Activated CD4-positive, alpha-beta memory T cell treated with anti-CD3 and anti-CD28 coated beads, Interleukin-2, amount 10 ng/mL, durations not matched to agents 7 days and 5 days (primary cell): ENCODE data around the gene NME3. TPM values are rescaled to one million over a fixed set of nuclear protein-coding genes. Genes with fewer than 3 reads are reported as not detected.
A peak's percentile ranks its signal among the peaks of the same experiment; 100 is the strongest.

ENCODE experiments used
- CTCF ChIA-PET: fragments of 350-600 bp; sonication (Branson Sonifier 250); formaldehyde crosslinking; loops from one replicate; lab custom pipeline; 2021; ENCODE audit warnings: antibody characterized with exemption, inconsistent platforms; lab: Charles Lee
- POLR2A ChIA-PET: fragments of 350-600 bp; sonication (Branson Sonifier 250); formaldehyde crosslinking; loops from one replicate; lab custom pipeline; 2021; ENCODE audit warnings: antibody characterized with exemption; lab: Charles Lee
- DNase-seq: peaks from one replicate; pipeline ENCODE4 v3.0.0-alpha.2; 2020
- H3K27ac Mint-ChIP-seq: one replicate; pipeline ENCODE4 v1.8.0; 2021; ENCODE audit warnings: mild to moderate bottlenecking, mixed read lengths
- H3K27me3 Mint-ChIP-seq: one replicate; pipeline ENCODE4 v1.8.0; 2021; ENCODE audit warnings: mixed read lengths
- H3K36me3 Mint-ChIP-seq: one replicate; pipeline ENCODE4 v1.8.0; 2021; ENCODE audit warnings: low read depth, mixed read lengths
- H3K4me1 Mint-ChIP-seq: one replicate; pipeline ENCODE4 v1.8.0; 2021; ENCODE audit warnings: mixed read lengths
- H3K4me3 Mint-ChIP-seq: one replicate; pipeline ENCODE4 v1.8.0; 2021; ENCODE audit warnings: mild to moderate bottlenecking, mixed read lengths
- H3K9me3 Mint-ChIP-seq: one replicate; pipeline ENCODE4 v1.8.0; 2021; ENCODE audit warnings: mixed read lengths
- total RNA-seq, 2 experiments: library from RNA; stranded (reverse); gene quantifications; one replicate each; pipeline ENCODE4 v1.2.3, GENCODE V29; 2021

Gene NME3
- total RNA-seq, 2 experiments from 2014 or later: 48.0 to 52.0 TPM

DNA sequence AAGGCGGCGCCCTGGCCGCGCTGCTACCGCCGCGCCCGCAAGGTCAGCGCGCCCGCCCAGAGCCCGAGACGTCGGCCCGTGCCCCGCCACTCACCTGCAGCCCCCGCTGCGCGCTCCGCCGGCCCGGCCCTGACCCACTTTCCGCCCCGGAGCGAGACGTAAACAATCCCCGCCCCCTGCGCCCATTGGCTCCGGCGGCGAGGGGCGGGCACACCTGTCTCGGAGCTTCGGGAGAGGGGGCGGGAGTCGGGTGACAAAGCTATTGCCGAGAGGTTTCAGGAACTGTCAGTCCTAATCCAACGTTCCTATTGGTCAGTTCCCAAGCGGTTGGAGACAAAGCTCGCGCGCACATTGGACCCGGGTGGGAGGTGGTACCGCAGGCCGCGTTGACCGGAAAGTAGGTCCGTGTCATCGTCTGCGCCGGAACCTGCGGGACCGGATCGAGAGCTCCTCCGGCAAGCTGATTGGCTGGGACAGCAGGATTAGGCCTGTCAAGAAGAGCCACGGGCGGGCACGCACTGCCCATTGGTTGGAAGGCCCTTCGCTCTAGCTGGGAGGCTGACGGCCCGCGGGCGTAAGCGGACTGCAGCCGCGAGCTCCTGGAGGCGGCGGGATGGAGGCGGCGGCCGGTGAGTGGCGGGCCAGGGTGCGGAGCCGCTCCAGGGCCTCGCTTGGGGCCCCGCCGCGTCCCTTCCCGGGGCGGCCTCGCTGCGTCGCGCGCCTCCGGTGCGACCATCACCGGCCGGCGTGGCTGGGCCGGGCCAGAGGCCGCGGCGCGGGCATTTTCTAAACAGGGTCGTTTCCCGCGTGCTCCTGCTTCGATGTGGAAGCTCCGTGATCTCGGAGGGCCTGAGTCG lies 11.3 kb upstream of the NME3 start, which contains the start of the genes NUBP2 and SPSB3:
Gene NUBP2, plus strand, starts transcription at position 553 of the 857 bp plus-strand sequence. Its CDS starts 61 bp downstream, at position 614.
Gene SPSB3, minus strand, starts transcription at position 164 of the 857 bp plus-strand sequence. CDS start 1,088 bp downstream, outside the sequence.
- Mint-ChIP-seq H3K27me3 (no peaks in the 10 kb centered on the region), H3K36me3 (peaks cover 6% of the 10 kb centered on the region), H3K4me3 (peak within 1 kb of the TSS; percentile 91), H3K4me1 (peaks cover 22% of the 10 kb centered on the region), H3K9me3 (no peaks in the 10 kb centered on the region), H3K27ac (peak within 1 kb of the TSS; percentile 77)
- CTCF ChIA-PET: interaction anchor here (0.7 to 2.7 kb wide), 10 partner anchors 9 to 362 kb away, joined by 3 to 32 read pairs (median 4); partner anchors contain the start of genes EME2, FAHD1, MAPK8IP3 and MRPS34
- POLR2A ChIA-PET: interaction anchor here (0.5 to 5.1 kb wide), 28 partner anchors 9 to 755 kb away, joined by 3 to 101 read pairs (median 4); partner anchors contain the start of genes ECI1, EME2, FAHD1 and HAGH
- peak; percentile 99 for DNase-seq

GRCh38 chr16:1781758-1782407 lies 10.5 kb upstream of the NME3 start:
- H3K27me3 Mint-ChIP-seq: no peaks in the 10 kb centered on the region
- DNase-seq: peak; percentile 38
- peak overlapping the region; percentile 76 for H3K27ac Mint-ChIP-seq
- peak overlapping the region; percentile 91 for H3K4me3 Mint-ChIP-seq
- POLR2A ChIA-PET: interaction anchor here (0.7 to 5.1 kb wide), 20 partner anchors 9 to 678 kb away, joined by 3 to 101 read pairs (median 5); partner anchors contain the start of genes EME2, FAHD1, HAGH and IGFALS
- H3K9me3 Mint-ChIP-seq: no peaks in the 10 kb centered on the region
- CTCF ChIA-PET: interaction anchor here (0.8 to 2.7 kb wide), 7 partner anchors 8 to 361 kb away, joined by 3 to 32 read pairs (median 4); partner anchors contain the start of genes EME2, FAHD1, MAPK8IP3 and MRPS34
- H3K36me3 Mint-ChIP-seq: peaks cover 6% of the 10 kb centered on the region
- H3K4me1 Mint-ChIP-seq: peaks cover 22% of the 10 kb centered on the region

DNA sequence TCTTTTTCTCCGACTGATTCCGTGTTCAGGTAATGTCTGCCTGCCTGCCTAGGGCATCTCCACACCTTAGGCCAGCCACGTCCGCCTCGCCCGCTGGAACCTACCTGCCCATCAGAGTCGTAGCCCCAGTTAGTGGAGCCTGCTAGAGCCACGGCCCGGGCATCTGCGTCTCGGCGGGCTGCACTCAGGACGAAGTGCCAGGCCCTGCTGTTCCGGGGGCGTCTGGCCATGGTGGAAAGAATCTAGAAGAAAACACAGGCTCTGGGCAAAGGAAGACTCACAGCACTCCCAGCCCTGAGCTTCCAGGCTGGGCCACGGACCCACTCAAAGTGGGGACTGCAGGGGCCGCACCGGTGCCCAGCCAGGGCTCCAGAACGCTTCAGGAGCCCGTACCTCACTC lies 9.9 kb upstream of the NME3 start:
- DNase-seq: no peak
- CTCF ChIA-PET: interaction anchor here (2.7 kb wide), 1 partner anchor 7 kb away, joined by 16 read pairs; no protein-coding TSS in a partner anchor
- Mint-ChIP-seq H3K9me3 (no peaks in the 10 kb centered on the region), H3K4me3 (peak overlapping the region; percentile 84), H3K4me1 (peaks cover 22% of the 10 kb centered on the region), H3K36me3 (peaks cover 10% of the 10 kb centered on the region), H3K27ac (peak overlapping the region; percentile 76), H3K27me3 (no peaks in the 10 kb centered on the region)
- POLR2A ChIA-PET: interaction anchor here (0.7 to 5.1 kb wide), 4 partner anchors 9 to 374 kb away, joined by 4 to 101 read pairs (median 8); partner anchors contain the start of genes EME2, MRPS34, NME3 and RPS2

- no peaks in the 10 kb centered on the region for H3K9me3 Mint-ChIP-seq
- CTCF ChIA-PET: no interaction called here
- H3K27me3 Mint-ChIP-seq: no peaks in the 10 kb centered on the region
- POLR2A ChIA-PET: interaction anchor here (1.0 to 5.1 kb wide), 2 partner anchors 9 to 75 kb away, joined by 3 to 101 read pairs; partner anchors contain the start of genes EME2, MAPK8IP3, MRPS34 and NME3
- no peak overlapping the region for H3K27ac Mint-ChIP-seq
- peaks cover 22% of the 10 kb centered on the region for H3K4me1 Mint-ChIP-seq
- peaks cover 10% of the 10 kb centered on the region for H3K36me3 Mint-ChIP-seq
- H3K4me3 Mint-ChIP-seq: no peak overlapping the region
- no peak for DNase-seq
Observed at GRCh38 chr16:1780677-1781072, 9.3 kb upstream of the NME3 start.

- Mint-ChIP-seq H3K9me3 (no peaks in the 10 kb centered on the region), H3K27me3 (no peaks in the 10 kb centered on the region), H3K36me3 (peaks cover 9% of the 10 kb centered on the region), H3K4me3 (peak overlapping the region; percentile 24), H3K27ac (no peak overlapping the region), H3K4me1 (peaks cover 20% of the 10 kb centered on the region)
- ChIA-PET CTCF (no interaction called here), POLR2A (interaction anchor here (0.6 to 1.0 kb wide), 2 partner anchors 74 to 185 kb away, joined by 3 read pairs; partner anchors contain the start of genes MAPK8IP3 and RPS2)
- DNase-seq: no peak
Observed at GRCh38 chr16:1779741-1780676, 8.7 kb upstream of the NME3 start.

DNA sequence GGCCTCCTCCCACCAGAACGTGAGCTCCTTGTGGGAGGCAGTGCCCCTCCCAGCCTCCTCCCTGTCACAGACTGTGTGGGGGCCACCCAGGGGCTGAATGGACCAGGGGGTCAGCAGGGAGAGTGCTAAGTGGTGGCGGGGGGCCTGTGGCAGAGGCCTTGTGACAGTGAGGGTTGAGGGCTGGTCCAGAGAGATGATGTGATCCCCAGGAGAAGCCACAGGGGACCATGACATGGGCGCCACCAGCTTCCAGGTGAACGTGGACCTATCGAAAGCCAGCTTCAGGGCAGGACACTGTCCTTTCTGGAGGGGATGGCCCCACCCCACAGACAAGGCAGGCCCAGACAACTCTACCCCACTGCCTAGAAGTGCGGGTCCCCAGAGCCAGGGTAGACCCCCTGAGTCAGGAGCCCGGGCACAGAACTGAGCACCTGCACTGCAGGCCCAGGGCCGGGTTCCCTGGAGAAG lies 7.9 kb upstream of the NME3 start:
- Mint-ChIP-seq H3K9me3 (no peaks in the 10 kb centered on the region), H3K27ac (no peak overlapping the region), H3K27me3 (no peaks in the 10 kb centered on the region), H3K4me1 (peaks cover 22% of the 10 kb centered on the region), H3K36me3 (peaks cover 8% of the 10 kb centered on the region), H3K4me3 (peak overlapping the region; percentile 27)
- no peak for DNase-seq
- ChIA-PET POLR2A (no interaction called here), CTCF (no interaction called here)

DNA sequence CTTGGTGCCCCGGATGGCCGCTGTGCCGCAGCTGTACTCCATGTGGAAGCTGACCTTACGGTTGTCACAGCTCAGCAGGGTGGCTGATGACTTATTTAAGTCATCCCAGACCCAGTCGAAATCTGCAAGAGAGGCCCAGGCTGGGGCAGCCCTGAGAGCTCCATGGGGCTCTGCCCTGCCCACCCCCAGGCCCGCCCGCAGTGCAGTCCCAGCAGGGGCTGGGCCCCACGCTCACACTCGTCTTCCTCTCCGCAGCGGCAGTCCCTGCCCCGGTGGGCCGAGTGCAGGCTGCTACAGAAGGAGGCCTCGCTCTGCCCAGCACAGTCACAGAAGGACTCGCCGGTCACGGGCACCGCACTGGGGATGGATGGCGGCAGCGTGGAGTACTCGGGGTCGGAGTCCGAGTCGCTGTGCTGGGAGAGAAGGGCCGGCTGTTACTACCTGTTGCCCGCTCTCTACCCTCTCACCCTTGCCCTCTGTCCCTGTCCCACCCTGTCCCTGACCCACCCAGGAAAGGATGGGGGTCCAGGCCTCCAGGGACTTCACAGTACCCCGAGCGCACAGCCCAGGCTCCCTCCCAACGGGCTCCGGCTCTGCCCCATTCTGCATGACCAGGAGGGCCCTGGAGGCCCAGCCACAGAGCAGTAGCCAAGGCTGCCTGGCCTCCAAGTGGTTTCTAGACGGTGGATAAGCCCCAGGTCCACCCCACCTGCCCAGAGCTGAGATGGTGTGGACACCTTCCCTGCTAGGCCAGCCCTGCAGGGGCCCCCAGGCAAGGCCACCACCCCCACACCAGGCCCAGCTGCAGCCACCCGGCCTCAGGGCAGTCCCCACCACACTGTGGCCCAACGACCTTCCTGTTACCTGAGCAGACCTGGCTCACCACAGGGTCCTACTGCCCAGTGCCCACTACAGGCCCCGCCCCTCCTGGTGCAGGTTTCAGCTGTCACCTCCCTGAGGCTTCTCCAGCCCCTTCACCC lies 7.1 kb upstream of the NME3 start:
- H3K4me3 Mint-ChIP-seq: peak overlapping the region; percentile 27
- H3K27ac Mint-ChIP-seq: no peak overlapping the region
- ChIA-PET POLR2A (no interaction called here), CTCF (no interaction called here)
- peaks cover 20% of the 10 kb centered on the region for H3K4me1 Mint-ChIP-seq
- H3K9me3 Mint-ChIP-seq: no peaks in the 10 kb centered on the region
- H3K36me3 Mint-ChIP-seq: peaks cover 8% of the 10 kb centered on the region
- no peaks in the 10 kb centered on the region for H3K27me3 Mint-ChIP-seq
- no peak for DNase-seq

- POLR2A ChIA-PET: no interaction called here
- Mint-ChIP-seq H3K4me3 (no peak overlapping the region), H3K4me1 (peaks cover 16% of the 10 kb centered on the region), H3K27ac (no peak overlapping the region), H3K36me3 (peaks cover 5% of the 10 kb centered on the region), H3K9me3 (no peaks in the 10 kb centered on the region), H3K27me3 (no peaks in the 10 kb centered on the region)
- DNase-seq: no peak
- CTCF ChIA-PET: no interaction called here
Observed at GRCh38 chr16:1777375-1778199, 6.2 kb upstream of the NME3 start.

DNA sequence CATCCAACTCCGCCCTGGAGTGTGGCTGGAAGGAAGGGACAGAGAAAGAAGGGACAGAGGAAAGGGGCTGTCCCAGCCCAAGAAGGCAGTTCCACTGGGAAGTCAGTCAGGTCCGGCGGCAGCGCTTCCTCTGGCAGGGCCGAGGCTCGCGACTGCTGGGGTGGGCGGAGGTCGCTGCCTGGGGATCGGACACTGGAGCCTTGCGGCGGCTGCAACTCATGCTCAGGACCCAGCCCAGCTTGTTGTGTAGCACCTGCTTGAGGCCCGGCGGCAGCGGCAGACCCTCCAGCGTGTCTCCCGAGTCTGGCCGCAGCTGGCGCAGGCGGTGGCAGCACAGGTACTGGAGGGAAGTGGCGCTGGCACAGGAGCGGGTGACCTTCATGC lies 5.6 kb upstream of the NME3 start:
- H3K4me1 Mint-ChIP-seq: peaks cover 20% of the 10 kb centered on the region
- no peaks in the 10 kb centered on the region for H3K9me3 Mint-ChIP-seq
- peaks cover 10% of the 10 kb centered on the region for H3K36me3 Mint-ChIP-seq
- no peak overlapping the region for H3K4me3 Mint-ChIP-seq
- no peaks in the 10 kb centered on the region for H3K27me3 Mint-ChIP-seq
- DNase-seq: no peak
- CTCF ChIA-PET: no interaction called here
- no peak overlapping the region for H3K27ac Mint-ChIP-seq
- POLR2A ChIA-PET: no interaction called here

DNA sequence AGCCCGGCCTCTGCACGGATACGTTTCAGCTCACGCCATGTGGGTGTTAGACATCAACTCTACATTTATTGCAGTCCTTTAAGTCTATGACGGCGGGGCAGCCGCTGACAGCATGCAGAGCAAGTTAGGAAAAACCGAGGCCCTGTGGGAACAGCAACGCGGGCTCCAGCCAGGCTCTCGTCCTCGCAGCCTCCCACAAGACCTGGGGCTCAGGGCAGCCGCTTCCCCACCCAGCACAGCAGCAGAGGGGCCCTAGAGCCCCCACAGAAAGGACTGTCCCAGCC lies 5.3 kb upstream of the NME3 start:
- H3K27me3 Mint-ChIP-seq: no peaks in the 10 kb centered on the region
- DNase-seq: no peak
- H3K9me3 Mint-ChIP-seq: no peaks in the 10 kb centered on the region
- ChIA-PET CTCF (no interaction called here), POLR2A (no interaction called here)
- peaks cover 17% of the 10 kb centered on the region for H3K4me1 Mint-ChIP-seq
- no peak overlapping the region for H3K27ac Mint-ChIP-seq
- no peak overlapping the region for H3K4me3 Mint-ChIP-seq
- peaks cover 13% of the 10 kb centered on the region for H3K36me3 Mint-ChIP-seq
